ENCODE results near the gene OR2A7.
"Not testable (repeated sequence)": the region's sequence is repeated elsewhere in the genome, so short reads cannot be mapped to it uniquely, and the experiment has no call there.

The OR2A7 gene

GRCh38 chr7:144252307-144252706 lies 12.3 kb downstream of the OR2A7 start:
- not testable (repeated sequence) for DNase-seq (ENCODE audit: low read depth)

DNA sequence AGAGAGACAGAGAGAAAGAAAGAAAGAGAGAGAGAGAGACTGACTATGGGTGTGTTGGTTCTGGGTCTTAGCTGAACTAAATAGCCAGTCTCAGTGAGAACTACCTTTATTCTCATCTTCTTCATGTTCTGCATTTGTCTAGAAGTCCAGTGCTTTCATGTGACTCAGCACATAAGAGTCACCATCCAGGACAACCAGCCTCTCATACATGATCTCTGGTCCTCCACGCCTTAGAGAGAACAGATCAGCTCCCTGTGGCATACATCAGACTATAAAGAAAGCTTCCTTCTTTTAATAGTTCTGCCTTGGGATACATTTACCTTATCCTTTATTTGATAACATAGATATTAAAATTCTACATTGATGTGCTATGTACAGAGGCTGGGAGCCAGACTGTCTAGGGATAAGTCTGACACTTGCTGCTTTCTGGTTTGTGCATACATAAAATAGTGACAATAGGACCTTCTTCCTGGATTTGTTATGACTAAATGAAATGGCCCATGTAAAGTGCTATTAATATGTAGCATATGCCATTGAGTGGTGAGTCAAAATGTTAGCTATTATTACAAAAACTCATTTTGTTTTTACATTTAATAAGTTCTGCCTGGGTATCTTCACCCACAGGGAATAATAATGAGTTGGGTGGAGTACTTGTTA lies 16.8 kb downstream of the OR2A7 start:
- DNase-seq (ENCODE audit: low read depth) = not testable (repeated sequence)

- not testable (repeated sequence) for DNase-seq (ENCODE audit: low read depth)
These were observed 17.6 kb downstream of the OR2A7 start for GRCh38 chr7:144246967-144247366.

DNA sequence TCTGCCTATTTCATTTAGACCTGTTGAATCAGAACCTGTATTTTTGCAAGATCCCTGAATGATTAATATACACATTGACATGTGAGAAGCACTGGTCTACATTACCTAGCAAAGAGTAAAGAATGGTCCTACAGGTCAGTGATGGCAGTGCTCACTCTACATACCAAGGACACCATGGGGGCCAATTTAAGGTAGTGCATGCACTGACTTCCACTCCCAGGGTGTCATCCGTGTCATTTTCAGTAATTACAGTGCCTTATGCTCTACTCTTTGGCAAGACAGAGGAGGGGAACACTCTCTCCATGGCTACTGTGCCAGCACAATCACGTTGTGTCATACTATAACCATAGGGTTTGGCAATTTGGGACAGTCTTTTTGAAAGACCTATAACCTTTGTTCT lies 19.2 kb downstream of the OR2A7 start:
- not testable (repeated sequence) for DNase-seq (ENCODE audit: low read depth)

DNA sequence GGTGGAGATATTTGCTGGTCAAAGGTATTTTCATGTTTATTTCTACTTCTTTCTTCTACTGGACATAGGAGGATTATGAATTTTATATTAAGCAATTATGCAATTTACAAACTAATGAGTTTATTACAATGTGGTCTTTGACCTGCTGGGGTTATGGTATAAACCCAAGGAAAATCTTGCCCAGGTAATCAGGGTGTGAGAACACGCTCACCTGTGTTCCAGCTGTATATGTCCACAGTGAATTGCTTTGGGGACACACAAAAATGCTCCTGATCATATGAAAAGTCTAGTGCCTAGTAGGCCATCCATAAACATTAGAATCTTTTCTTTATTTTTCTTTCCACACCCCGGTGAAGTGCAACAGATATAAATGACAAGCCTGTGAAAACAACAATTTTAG lies 25.2 kb downstream of the OR2A7 start, which contains the start of gene OR2A42:
OR2A42 (minus strand) TSS at position 241 of the 400 bp plus-strand sequence. CDS start 6,762 bp downstream, outside the sequence.
- DNase-seq (ENCODE audit: low read depth) = not testable (repeated sequence)

DNA sequence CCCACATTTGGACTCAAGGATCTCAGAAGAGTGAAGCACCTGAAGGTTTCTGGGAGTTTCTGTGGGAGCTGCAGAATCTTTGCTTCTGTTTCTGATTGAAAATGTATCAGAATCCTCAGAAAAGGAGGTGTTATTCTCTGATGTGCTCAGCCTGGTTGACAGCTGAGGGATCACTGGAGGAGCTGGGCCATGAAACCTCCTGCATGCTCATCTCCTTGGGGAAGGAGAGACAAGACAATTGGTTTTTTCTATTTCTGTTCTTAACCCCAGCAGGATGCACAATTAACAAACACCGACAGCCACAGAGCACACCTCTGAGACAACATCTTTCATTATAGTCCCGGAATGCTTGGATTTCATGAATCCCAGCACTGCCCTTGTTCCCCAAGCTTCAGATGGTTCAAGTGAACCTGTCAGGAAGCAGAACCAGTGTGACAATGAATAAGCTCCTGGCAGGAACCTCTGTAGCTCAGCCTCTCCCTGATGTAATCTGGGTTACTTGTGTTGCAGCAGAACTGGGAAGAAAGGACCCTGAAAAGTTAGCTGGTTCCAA lies 26.0 kb downstream of the OR2A7 start:
- DNase-seq (ENCODE audit: low read depth) = not testable (repeated sequence)

GRCh38 chr7:144233039-144233438 lies 31.6 kb downstream of the OR2A7 start:
- not testable (repeated sequence) for DNase-seq (ENCODE audit: low read depth)

DNA sequence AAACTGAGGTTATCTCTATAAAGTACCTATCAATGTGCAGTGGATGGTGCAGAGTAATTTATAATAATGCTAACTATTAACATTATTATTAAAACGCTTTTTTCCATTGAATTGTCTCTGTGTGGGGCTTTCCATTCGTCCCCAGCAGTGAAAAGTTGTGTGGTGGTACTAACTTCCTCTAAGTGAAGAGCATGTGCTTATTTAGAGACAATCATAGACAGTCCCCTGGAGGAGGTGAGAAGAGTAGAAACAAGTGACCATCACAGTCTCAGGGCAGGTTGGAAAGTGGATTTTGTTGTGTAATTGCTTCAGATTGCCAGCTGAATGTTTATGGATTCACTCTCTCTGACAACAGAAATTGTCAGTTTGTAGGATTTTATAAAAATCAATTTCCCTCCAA lies 33.6 kb downstream of the OR2A7 start:
- DNase-seq (ENCODE audit: low read depth) = not testable (repeated sequence)

DNA sequence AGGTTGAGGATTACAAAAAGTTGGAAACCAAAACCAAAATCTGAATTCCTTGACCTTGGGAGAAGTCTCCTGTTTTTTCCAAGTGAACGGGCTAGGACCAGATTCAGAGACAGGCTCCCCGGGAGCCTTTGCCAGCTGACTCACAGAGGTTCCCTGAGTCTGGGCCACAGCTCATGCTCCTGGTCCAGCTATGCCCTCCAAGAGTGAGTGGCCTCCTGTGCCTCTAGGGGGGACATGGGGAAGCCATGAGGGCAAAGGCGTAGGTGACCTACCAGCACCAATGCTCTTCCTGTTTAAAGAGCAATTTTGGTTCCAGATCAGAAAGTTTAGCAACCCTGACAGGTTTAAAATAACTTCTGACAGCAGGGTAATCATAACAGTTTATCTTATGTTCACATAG lies 35.8 kb downstream of the OR2A7 start:
- not testable (repeated sequence) for DNase-seq (ENCODE audit: low read depth)

DNA sequence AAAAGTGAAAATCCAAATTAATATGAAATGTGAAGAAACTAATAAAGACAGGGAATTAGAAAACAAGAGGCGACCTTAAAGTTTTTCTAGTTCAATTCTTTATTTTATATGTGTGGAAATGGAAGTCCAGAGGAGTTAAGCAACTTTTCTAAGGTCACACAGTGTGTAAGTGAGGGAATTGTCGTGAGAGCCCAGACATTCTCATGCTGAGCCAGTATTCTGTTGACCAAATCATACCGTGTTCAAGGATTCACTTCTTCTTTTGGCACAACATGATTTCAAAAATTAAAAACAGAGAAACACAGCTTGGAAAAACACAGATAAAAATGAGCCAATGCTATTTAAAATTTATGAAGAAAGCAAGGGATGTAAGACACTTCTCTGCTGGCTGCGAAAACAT lies 37.7 kb downstream of the OR2A7 start:
- DNase-seq (ENCODE audit: low read depth) = not testable (repeated sequence)

GRCh38 chr7:144223675-144224074 lies 40.9 kb downstream of the OR2A7 start:
- DNase-seq (ENCODE audit: low read depth) = not testable (repeated sequence)

DNA sequence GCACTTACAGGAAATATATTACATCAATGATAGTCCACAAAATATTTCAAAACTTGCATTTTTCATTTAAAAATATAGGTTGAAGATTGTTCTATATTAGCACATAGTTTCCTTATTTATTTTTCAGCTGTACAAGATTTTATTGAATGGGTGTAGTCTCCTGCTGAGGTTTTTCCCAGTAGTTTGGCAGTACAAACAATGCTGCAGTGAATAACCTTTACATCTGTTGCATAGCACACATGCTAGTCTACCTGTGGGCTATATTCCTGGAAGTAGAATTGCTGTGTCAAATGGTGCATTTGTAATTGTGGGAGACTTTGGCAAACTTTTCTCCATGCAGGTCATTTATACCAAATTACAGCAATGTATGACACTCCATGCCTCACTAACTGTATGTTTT lies 44.1 kb downstream of the OR2A7 start:
- DNase-seq (ENCODE audit: low read depth) = not testable (repeated sequence)

DNA sequence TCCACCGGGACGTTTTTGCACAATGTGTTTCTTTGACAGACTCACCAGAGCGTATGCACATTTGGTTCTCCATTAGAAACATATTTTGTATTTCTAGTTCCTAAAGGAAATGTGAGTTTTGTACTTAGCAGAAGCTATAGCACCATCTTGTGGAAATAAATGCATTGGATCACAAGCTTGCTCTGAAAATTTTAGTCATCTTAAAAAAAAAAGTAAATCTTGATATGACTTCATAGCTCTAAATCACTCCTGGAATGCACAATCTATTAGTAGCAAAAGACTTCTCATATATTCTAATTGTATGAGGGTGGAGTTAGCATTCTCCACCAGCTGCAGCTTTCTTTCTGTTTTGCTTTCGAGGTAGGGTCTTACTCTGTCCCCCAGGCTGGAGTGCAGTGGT lies 45.4 kb downstream of the OR2A7 start:
- DNase-seq (ENCODE audit: low read depth) = not testable (repeated sequence)

DNA sequence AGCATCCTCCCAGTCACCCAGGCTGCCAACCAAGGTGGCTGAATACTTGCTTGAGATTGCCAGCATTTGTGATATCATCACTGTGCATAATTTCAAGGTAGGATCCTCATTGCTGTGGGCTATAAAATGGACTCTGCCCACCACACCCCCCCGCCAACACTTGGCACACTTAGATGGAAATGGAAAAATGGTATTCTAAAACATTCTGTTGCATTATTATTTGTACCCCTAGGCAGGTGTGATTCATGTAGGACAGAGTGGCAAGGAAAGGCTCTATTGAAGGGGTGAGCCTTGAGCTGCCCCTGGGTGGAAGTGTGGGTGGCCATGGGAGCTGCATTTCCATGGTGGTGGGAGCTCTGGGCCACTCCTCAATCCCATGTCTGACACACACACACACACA lies 46.0 kb downstream of the OR2A7 start:
- DNase-seq (ENCODE audit: low read depth) = not testable (repeated sequence)

DNA sequence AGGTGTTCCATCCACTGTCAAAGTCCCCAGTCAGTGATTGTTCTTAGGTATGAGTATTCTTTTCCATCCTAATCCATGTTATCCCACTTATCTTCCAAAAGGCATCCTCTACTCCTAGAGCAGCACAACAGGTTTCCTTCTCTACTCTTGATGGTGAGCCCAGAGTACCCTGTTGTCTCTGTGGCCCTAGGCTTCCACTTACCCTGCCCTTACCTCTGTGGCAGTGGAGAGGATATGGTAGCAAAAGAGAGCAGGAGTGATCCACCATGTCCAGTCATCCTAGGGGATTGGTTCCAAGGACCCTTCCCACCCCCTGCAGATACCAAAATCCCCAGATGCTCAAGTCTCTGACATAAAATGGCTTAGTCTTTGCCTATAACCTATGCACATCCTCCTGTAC lies 47.4 kb downstream of the OR2A7 start:
- not testable (repeated sequence) for DNase-seq (ENCODE audit: low read depth)

Data from HS-27A (cell line).